ENCODE data around the gene CFTR.

CFTR gene

DNA sequence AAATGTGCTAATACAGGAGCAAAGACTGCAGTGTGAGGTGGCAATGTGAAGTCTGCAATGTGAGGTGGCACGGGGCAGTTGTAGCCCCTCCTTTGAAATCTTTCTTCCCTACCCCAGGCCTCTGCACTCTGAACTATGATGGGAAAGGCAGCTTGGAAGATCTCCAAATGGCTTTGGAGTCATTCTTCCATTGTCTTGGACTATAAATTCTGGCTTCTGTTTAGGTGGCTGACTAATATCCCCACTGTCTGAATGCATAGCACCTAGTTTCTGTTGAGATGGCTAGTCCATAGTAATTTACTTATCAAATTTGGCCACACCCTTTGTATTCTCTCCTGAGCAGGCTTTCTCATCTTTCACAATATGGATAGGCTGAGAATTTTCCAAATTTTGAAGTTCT lies 175.0 kb downstream of the CFTR start:
- DNase-seq: no peak

DNA sequence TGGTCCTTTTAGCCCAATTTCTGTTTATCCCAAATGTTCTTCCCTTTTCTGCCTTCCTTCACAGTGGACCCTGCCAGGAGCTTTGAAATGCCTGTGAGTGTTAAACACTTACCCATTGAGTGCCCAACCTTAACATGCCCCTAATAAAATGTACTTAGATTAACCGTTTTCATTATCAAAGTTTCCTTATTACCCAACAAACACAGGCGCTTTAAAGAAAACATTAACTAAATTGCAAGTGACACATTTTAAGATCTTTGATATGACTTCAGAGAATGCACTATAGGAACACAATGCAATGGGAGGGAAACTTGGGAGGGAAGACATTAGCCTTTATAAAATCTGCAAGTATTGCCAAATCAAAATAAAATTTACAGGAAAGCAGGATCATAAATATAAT lies 177.0 kb downstream of the CFTR start:
- DNase-seq: no peak

DNA sequence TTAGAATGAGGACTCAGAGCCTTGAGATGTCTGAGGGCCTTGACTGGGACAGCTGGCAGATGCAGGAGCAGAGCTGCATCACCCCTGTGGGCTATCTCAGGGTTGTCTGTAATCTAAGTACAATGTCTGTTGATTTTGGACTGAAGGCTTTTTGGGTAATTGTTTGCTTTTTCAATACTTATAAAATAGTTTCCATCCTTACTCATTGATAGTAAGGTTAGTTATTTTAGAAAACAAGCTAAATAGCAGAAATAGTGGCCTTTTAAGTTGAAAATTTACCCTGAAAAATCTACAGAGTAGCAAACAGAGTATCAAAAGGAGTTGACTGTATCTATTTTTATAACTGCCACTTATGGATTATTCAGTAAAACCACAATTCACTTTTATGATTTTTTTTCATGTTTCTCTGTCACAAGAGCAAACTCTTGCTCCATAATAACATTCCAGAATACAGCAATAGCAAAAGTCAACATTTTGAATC lies 179.7 kb downstream of the CFTR start:
- DNase-seq: no peak

DNA sequence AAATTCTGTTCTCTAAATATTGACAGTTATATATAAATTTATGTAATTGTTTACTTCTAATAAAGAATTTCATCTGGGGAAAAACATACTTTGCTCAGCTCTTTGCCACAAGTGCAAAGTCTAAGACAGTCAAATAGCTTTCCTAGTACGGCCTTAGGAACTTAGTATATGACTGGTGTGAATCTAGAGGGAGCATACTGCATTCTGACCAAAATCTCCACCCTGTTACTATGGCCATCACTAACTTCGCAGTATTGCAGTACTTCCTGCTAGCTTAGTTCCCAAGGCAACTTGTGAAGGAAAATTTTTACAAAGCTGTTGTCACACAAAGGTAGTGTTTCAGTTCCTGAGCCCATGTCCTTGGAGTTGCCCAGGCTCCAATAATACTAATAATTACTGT lies 181.5 kb downstream of the CFTR start:
- no peak for DNase-seq

DNA sequence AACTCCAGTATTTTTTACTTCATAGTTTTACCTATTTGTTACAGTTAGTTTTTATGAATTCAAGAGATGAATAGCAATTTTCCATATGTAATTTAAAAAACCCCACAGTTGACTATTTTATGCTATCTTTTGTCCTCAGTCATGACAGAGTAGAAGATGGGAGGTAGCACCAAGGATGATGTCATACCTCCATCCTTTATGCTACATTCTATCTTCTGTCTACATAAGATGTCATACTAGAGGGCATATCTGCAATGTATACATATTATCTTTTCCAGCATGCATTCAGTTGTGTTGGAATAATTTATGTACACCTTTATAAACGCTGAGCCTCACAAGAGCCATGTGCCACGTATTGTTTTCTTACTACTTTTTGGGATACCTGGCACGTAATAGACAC lies 184.2 kb downstream of the CFTR start:
- DNase-seq: no peak

DNA sequence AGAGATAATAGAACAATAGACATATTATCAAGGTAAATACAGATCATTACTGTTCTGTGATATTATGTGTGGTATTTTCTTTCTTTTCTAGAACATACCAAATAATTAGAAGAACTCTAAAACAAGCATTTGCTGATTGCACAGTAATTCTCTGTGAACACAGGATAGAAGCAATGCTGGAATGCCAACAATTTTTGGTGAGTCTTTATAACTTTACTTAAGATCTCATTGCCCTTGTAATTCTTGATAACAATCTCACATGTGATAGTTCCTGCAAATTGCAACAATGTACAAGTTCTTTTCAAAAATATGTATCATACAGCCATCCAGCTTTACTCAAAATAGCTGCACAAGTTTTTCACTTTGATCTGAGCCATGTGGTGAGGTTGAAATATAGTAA lies 185.5 kb downstream of the CFTR start:
- no peak for DNase-seq

DNA sequence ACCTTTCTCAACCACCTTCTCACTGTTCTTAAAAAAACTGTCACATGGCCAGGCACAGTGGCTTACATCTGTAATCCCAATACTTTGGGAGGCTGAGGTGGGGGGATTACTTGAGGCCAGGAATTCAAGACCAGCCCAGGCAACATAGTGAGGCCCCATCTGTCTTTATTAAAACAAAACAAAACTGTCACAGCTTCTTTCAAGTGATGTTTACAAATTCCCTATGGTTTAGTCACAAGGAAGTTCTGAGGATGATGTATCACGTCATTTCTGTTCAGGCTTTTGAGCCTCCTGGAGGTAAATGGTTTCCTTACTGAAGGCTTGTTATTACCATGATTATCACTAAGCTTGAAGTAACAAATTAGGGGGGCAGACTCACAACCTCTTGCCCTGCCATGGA lies 186.2 kb downstream of the CFTR start:
- DNase-seq: peak; percentile 15

DNA sequence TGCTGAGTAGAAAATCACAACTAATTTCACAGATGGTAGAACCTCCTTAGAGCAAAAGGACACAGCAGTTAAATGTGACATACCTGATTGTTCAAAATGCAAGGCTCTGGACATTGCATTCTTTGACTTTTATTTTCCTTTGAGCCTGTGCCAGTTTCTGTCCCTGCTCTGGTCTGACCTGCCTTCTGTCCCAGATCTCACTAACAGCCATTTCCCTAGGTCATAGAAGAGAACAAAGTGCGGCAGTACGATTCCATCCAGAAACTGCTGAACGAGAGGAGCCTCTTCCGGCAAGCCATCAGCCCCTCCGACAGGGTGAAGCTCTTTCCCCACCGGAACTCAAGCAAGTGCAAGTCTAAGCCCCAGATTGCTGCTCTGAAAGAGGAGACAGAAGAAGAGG lies 186.9 kb downstream of the CFTR start:
- DNase-seq: no peak

DNA sequence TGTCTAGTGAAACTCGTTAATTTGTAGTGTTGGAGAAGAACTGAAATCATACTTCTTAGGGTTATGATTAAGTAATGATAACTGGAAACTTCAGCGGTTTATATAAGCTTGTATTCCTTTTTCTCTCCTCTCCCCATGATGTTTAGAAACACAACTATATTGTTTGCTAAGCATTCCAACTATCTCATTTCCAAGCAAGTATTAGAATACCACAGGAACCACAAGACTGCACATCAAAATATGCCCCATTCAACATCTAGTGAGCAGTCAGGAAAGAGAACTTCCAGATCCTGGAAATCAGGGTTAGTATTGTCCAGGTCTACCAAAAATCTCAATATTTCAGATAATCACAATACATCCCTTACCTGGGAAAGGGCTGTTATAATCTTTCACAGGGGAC lies 187.6 kb downstream of the CFTR start:
- no peak for DNase-seq

DNA sequence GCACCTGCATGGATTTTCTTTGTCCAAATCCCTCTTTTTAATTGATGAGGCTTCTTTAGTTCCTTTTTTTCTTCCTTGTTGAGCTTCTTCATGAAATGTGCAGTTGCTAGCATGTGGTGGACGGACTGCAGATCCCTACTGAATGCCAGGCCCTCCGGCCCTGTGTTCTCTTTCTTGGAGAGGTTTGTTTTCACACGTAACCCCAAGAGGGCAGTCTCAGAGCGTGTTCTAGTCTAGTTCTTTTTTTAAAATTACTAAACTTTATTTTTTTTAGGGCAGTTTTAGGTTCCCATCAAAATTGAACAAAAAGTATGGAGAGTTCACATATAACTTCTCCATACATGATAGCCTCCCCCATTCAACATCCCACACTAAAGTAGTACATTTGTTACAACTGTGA lies 190.0 kb downstream of the CFTR start:
- DNase-seq: no peak

DNA sequence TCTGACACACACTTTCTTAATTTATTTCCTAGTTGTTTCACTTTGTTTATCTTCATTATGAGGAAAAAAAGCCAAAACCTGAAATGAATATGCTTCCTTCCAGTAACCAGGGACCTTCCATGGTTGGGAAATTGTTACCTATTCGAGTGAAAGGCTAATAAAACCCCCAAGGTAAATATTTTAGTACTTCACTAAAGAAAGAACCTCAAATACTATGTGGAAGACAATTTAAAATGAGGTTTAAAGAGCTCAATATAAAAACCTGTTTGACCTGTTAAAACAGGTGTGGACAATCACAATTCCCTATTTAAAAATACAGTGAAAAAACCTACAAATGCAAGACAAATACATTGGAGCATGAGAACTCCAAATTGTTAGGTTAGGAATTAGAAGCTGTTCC lies 192.6 kb downstream of the CFTR start:
- no peak for DNase-seq

DNA sequence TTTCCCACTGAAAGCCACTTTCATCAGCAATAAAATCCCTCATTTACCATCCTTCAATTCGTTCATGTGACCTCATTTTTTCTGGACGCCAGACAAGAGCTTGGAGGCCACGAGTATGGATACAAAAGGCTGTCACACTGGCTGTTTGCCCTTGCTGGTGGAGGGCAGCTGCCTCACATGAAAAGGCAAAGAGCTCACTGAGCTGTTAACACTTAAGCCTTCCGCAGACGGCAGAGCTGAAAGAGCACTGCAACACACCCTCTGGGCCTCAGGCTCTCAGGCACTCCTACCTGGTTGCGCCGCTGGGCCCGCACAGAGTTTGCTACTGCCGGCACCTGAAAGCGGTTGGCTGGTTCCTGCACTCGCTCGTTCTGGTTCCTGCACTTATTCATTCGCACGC lies 193.5 kb downstream of the CFTR start:
- no peak for DNase-seq

DNA sequence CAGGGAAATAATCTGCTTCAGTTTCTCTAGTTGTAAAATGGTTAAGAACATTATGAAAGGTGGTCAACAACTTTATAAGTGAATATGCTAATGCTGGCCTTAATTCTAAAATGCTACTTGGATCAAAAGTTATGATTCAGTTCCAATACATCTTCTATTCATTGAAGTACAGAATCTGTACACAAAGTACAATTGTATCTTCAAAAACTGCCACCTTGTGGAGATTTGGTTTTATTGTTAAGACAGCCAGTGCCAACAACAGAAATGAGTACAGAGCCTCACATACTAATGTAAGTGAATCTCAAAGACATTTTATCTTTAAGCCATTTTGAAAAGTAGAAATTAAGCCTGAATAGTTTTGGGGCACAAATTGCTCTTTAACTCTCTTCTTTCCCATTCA lies 194.0 kb downstream of the CFTR start:
- DNase-seq: peak; percentile 40

DNA sequence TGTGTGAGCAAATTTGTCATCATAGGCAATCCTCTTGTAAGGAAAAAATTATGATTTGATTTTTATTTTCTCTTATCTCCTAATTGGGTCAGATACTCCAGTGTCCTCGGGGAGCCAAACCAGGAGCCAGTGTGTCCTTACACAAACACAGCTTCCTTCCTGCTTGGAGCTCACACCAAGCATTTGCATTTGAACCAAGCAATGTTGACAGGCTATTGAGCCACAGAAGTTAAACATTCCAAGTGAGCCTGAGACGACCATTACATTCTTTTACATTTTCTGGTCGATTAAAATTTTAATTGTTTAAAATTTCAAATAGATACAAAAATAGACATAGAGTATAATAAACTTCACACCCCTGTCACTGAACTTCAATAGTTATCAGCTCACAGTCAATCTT lies 194.8 kb downstream of the CFTR start:
- no peak for DNase-seq

DNA sequence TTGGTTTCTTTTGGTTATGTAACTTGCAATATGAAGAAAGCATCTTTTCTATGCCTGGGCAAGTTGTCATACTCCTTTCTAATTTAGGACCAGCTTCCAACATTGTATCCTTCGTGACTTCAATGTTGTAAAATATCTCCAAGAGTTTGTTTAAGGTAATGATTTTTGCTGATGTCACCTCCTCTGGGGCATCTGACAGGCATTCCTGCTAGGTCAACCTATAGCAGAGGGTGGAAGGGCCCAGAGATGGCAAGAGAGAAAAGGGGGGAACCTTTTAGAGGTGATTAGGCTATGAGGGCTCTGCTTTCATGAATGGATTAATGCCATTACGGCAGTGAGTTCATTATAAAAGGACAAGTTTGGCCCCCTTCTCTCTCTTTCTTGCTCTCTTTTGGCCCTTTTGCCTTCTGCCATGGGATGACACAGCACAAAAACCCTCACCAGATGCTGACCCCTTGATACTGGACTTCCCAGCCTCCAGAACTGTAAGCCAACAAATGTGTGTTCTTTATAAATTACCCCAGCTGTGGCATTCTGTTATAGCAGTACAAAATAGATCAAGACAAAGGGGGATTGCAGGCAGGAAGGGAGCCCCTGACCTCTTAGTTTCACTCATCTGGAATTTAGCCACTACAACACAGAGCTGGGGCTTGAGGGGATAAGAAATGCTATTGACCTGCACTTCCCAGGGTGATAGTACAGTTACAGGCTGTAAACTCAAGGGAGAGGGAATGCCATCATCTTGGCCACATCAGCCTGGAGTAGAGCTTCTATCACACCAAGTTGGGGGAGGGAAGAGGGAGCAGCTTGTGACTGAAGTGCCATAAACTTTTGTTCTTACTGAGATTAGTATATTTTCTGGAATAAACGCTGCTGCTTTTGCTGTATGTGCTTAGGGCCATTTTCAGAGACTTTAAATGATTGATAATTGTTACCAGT lies 195.9 kb downstream of the CFTR start:
- DNase-seq: no peak

DNA sequence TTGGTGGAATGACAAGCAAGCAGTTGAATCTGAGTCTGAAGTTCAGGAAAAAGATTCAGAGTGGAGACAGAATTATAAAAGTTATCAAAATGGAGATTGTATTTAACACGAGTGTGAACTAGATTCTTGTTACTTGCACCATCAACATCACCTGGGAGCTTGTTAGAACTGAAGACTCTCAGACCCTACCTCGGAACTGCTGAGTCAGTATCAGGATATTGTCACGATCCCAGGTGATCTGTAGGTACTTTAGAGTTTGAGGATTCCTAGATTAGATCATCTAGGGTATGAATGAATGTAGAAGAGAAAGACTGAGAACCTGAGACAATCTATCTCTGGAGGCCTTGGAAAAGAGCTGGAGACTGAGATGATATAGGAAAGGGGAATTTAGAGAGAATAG lies 199.3 kb downstream of the CFTR start:
- DNase-seq: no peak

DNA sequence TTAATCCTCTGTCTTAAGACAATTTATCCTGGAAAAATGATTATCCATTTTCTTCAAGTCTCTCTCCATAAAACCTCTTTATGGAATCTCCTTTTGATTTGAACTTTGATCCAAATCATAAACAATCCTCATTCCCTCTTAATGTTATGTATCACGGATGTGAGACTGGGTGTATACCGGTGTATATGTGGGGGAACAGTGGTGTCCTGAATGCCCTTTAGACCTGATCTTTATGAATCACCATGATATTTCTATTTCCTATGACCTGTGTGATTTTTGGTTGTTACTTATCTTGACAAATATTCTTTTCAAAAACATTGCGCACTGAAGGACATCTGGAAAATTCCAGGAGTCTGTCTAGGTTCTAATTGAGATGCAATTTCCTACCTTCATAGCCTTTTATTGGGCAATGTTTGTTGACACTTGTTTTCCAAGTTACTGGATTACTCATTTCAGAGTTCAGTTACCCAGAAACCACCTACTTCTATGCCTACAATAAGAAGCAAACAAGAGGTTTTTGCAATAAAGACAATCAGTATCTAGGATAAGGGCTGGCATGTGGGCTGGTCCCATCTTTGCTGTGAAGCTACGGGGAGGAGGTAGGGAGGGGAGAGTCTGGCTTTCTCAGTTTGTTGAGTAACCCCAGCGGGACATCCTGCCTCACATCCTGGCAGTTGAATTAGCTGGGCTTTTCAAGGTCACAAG lies 203.0 kb downstream of the CFTR start:
- no peak for DNase-seq

DNA sequence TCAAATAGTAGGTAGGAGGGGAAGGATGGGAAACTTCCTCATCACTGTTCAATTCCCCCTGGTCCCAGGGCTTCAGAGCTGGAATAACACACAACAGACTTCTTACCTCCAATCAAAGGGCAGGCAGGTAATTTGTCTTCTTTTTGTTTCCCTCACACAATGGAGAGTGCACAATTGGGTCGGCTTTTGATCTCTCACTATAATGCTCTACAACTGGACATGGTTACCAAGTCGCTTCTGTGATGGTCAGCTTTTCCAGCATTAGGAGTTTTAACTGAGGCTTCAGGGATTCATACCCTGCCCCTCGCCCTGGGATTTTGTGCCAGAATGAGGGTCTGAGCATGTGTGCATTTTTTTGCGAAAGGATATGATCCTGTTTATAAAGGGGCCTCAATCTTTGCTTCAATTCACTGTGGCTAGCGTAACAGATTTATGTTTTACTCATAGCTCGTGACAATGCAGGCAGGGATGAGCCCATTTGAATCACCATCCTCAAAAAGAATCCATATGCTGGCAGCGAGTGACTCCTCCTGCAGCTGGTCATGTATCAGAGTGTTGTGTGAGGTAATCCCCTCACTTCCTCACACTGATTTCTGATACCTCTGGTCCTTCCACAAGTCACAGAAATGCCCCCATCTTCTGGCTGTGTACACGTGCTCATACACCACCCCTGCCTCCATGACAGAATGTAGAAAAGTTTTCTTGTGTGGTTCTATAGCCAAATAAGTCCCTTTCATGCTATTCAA lies 203.8 kb downstream of the CFTR start:
- DNase-seq: no peak

DNA sequence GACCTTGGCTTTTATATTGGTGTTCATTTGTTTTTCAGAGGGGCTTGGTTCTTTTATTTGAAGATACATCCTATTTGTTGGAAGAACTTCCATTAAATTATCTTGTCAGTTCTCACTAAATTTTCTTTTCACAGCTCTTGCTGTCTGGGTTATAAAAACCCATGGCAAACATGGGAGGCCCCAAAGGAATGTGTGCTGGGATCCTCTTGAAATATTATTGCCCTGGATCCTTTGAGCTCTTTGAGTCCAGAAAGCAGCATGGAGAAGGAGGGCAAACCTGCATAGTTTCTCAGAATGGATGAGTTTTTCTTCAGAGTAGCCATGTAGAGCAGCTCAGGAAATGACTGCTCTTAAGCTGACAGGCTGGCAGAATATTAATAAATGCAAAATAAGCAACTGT lies 206.0 kb downstream of the CFTR start:
- DNase-seq: no peak

DNA sequence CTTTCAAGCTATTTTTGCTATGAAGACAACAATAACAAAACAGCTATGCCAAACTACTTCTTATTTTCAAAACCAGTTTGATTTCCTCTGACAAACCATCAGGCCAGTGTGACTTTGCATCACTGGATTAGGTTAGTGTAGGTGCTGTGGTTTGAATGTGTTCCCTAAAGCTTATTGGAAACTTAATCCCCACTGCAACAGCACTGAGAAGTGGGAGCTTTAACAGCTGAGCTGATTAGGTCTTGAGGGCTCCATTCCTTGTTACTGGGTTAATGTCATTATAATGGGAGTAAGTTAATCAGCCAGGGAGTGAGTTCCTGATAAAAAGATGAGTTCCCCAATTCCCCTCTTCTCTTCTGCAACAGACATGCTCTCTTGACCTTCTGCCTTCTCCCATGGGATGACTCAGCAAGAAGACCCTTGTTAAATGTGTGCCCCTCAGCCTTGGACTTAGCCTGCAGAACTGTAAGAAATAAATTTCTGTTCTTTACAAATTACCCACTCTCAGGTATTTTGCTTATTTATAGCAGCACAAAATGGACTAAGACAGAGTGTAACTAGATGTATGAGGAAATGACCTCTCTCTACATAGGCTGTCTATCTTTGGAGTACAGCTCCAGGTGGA lies 206.6 kb downstream of the CFTR start:
- DNase-seq: no peak

DNA sequence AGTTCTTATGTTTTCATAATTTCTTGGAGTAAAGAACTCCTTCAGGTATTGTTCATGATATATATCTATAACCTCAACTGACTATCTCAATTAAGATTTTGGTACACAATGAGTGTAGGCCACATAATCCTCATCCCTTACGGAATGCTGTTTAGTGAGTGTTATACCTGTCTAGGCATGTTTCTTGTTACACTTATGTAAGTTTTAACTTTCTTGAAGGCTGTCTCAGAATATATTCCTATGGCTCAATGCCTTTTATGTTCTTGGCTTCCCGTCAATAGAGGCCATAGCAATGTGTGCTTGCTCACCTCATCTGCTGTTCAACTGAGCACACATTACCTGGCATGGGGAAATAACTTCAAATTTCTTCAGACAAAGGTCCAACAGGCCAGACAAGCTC lies 208.3 kb downstream of the CFTR start:
- DNase-seq: no peak

DNA sequence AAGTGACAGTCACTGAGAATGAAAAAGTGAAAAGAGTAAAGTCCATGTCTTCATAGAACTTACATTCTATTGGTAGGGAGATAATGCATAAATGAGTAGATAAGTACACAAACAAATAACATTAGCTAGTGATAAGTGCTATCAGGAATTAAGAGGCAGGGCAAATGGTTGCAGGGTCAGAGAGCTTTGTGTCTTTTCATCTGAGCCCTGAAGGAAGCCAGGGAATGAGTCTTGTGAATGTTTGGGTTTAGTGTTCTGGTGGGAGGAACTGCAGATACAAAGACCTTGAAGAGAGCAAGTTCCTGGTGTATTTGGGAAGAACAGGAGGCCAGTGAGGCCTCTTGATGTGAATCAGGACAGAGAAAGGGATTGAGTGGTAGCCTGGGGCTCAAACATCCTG lies 209.6 kb downstream of the CFTR start:
- DNase-seq: no peak

DNA sequence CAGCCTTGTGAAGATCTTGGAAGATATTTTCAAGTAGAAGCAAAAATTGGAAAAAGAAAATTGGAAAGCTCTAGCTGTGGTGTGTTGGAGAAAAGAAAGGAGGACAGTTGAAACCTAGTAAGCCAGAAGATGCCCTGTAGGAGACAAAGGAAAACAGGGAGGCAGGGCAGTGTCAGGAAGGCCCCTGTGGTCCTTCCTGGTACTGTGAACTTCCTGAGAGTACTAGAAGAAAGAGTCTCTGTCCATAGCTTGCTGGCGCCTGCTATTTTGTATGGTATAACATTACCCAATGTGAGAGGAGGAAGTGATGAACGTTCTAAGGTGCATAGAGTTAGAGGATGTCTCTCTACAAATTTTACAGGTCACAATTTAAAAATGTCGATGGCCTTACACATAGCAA lies 210.3 kb downstream of the CFTR start:
- DNase-seq: no peak

All from NCI-H69 (cell line).